HPDE6-E6E7 (cell line): ENCODE measurements around the gene CCDC6.
"Not testable (repeated sequence)": the region's sequence is repeated elsewhere in the genome, so short reads cannot be mapped to it uniquely, and the experiment has no call there.

Experiments used
- DNase-seq: peaks from one replicate; pipeline ENCODE4 v3.0.0; 2011; ENCODE audit warnings: missing footprints; ENCODE audit errors: extremely low spot score

CCDC6 gene

GRCh38 chr10:59905731-59906416, 482 bp downstream of the CCDC6 start:
- no peak for DNase-seq

GRCh38 chr10:59905066-59905730, 1.2 kb downstream of the CCDC6 start:
- DNase-seq, result no peak

- DNase-seq, result no peak
These were observed 1.8 kb downstream of the CCDC6 start for GRCh38 chr10:59904426-59905065.

GRCh38 chr10:59903871-59904270, 2.5 kb downstream of the CCDC6 start:
- no peak for DNase-seq

DNA sequence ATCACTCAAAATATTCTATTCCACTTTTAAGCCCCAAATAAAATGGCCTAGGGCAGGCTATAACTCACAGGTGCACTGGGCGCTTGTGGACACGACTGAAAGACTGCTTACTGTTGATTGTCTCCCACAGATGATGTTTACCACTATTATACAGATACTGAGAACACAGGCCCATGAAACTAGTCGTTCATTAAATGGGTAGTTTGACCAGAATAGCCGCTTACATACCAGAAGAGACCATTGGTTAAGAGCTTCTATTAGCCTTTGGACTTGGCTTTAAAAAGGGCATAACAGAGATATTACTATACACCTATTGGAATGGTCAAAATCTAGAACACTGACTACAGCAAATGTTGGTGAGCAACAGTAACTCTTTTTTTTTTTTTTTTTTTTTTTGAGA, 4.3 kb downstream of the CCDC6 start:
- DNase-seq, result no peak

GRCh38 chr10:59901470-59901869, 4.9 kb downstream of the CCDC6 start:
- peak; percentile 31 for DNase-seq

DNA sequence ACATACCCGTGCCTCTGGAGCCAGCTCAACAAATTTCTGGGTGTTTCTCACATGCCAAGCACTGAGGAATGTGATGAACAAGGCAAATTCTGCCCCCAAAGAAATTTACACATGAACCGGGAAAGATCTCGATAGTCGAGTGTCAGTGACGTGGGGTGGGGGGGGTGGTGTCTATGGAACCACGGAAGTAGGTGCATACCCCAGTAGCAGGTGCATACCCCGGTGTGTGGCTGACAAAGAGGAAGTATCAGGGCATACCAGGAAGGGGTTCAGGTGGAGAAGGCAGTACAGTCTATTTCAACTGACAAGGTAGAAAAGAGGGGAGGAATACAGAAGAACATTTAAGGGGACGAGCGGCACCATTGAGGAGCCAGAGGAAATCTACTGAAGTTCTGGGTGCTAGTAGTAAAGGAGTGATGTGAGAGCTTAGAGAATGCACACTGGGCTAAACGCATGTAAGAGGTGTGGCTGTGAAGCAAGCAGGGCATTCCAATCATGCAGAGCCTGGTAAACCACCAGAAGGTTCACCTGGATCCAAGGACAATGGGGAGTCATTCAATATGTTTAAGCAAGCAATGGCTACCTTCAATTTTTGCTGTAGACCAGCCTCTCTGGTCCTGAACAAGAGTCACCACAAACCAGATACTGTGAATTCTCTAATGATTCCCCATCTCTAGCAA, 6.2 kb downstream of the CCDC6 start:
- DNase-seq, result no peak

DNA sequence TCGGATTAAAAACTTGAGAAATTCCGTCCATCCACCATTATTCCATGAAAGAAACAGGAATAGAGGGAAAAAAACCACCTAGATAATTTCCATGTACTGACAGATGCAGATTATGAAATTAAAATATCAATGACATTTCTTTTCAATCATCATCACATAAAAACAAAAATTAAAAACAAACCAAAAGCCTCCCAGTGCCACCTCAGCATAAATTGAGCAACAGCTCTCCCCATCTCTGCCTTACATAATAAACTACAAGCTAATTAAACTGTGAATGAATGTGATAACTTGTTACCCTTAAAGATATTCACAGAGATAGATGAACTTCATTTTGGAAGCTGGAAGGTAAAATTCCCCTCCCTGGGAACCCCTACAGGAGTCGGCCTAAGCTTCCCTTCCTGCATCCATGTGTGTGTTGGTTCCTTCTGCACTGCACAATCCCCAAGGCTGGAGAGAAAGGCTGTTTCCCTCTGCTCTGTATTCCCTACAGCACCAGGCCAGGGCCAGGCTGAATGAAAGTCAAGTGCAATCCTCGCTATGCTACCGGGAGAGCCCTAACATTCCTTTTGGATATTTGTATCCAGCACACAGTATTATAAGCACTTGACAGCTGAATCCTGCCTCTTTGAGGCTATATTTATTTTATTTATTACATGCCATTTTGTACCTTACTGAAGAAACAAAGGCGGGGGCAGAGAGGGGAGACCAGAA, 8.1 kb downstream of the CCDC6 start:
- no peak for DNase-seq

- DNase-seq, result no peak
These were observed 10.2 kb downstream of the CCDC6 start for GRCh38 chr10:59896191-59896590.

DNA sequence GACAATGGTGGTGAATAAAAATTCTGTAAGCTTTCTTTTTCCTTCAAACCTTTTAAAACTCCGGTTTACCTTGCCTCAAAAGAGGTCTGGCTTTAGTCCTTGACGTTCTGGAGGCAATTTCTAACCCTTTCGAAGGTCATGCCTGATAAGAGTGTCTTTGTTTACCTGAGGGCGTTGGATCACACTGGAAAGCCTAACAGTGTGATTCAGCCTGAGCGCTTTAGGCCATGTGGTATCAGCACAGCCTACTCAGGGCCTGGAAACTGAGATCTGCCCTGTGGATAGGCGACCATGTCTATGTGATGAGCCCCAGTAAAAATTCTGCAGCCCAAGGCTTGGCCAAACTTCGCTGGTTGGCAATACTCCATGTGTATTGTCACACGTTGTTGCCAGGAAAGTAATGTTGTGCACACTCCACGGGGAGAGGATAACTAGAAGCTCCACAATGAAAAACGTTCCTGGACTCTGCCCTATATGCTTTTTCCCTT, 10.7 kb downstream of the CCDC6 start:
- DNase-seq, result peak; percentile 15

DNA sequence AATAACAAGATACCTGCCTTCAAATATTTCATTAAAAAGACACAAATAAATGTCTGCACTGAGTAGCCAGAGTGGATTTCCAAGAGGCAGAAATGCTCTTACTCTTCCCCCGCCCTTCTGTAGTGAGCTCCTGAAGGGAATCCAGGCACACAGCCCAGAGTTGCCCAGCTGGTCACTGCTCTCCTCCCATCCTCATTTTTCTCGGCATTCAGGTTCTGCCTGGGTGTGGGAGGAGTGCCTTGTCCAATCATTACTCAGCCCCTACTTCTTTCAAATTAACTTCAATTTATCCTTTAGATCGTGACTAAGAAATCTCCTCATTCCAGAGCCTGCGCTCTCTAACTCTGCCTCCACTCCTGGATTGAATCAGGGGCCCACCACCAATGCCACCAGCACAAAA, 12.2 kb downstream of the CCDC6 start:
- peak; percentile 77 for DNase-seq

DNA sequence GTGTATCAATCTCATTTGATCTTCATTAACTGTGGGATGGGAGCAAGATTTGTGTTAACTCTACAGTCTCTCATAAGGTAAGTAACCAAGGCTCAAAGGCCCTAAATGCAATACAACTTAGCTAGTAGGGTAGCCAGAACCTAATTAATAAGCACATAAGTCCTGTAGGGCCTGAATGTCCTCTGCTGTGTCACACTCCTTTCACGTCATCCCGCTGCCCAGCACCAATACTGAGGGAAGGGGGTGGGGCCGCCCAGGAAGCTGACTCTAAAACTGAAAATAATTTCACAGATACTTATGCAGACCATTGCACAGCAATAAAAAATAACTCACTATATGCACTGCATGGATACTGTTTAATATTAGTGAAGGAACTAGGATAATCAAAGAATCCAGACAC, 13.7 kb downstream of the CCDC6 start:
- no peak for DNase-seq

DNA sequence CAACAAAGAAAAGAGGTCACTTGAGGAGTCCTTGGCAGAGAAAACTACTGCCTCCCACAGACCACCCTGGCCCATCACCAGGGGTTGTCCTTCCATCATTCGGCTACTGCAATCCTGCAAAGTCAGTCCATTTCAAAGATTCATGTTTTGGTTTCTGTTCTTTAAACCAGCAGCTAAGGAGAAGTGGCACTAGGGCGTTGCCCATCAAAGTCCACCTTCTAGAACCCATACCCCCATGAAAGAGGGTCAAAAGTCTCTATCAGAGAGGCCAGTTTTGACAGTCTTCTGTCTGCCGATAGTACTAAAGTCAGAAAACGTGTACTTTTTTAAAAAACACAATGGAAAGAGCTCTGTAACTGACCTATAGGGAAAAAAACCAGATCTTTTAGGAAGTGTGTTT, 14.4 kb downstream of the CCDC6 start:
- no peak for DNase-seq

- DNase-seq, result no peak
These were observed 15.0 kb downstream of the CCDC6 start for GRCh38 chr10:59891349-59891748.

- DNase-seq, result no peak
These were observed 17.4 kb downstream of the CCDC6 start for GRCh38 chr10:59888781-59889435.

- DNase-seq, result no peak
These were observed 18.2 kb downstream of the CCDC6 start for GRCh38 chr10:59887972-59888640.

GRCh38 chr10:59887006-59887405, 19.4 kb downstream of the CCDC6 start:
- no peak for DNase-seq

GRCh38 chr10:59885430-59886134, 20.8 kb downstream of the CCDC6 start:
- DNase-seq, result no peak

GRCh38 chr10:59884893-59885292, 21.5 kb downstream of the CCDC6 start:
- not testable (repeated sequence) for DNase-seq

DNA sequence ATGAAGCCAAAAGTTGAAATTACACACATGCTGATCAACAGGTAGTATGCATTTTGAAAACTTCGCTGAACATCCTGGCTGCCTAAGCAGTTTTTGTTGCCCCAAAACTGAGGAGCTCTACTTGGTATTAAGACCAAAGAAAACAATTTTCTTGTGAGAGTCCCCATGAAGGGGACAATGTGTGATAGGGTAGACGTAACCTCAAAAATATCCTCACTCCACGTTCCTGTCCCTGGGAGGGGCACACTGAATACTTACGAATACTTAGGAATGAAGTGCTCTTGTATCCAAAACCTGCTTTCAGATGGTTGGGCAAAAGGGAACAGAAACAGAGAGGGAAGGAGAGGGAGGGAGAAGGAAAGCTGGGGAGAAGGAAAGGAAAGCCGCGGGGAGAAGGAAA, 24.7 kb downstream of the CCDC6 start:
- no peak for DNase-seq
